Neural cell (in vitro differentiated cells): Measurements from ENCODE around the gene ZNF283. TPM values are rescaled to one million over a fixed set of nuclear protein-coding genes. Genes with fewer than 3 reads are reported as not detected.

Experiments
- H2AFZ ChIP-seq: fragments of 200-600, 300-800 bp; sonication (generic), shearing (Covaris generic); 2 replicates; pipeline ENCODE4 v1.6.0; 2014; ENCODE audit warnings: low read depth, mild to moderate bottlenecking, antibody characterized with exemption, low read length, moderate library complexity
- H3F3A ChIP-seq: fragments of 200-600 bp; shearing (Covaris generic); 2 replicates; pipeline ENCODE4 v1.6.1; 2016; ENCODE audit warnings: mild to moderate bottlenecking, moderate library complexity, mixed read lengths, antibody characterized with exemption, low read length; ENCODE audit not compliant: insufficient read depth, poor library complexity, severe bottlenecking
- H3K27ac ChIP-seq: fragments of 200-600, 300-800 bp; sonication (generic), shearing (Covaris generic); 2 replicates; pipeline ENCODE4 v1.5.1; 2014; ENCODE audit warnings: mild to moderate bottlenecking, low read length, moderate library complexity
- H3K27me3 ChIP-seq: fragments of 300-800, 200-600 bp; sonication (generic), shearing (Covaris generic); 2 replicates; pipeline ENCODE4 v1.6.0; 2014; ENCODE audit warnings: mild to moderate bottlenecking, low read depth, low read length, moderate library complexity; ENCODE audit not compliant: insufficient read depth
- H3K36me3 ChIP-seq: fragments of 300-800, 200-600 bp; sonication (generic), shearing (Covaris generic); 2 replicates; pipeline ENCODE4 v1.5.1; 2014; ENCODE audit warnings: mild to moderate bottlenecking, antibody characterized with exemption, low read length, moderate library complexity; ENCODE audit not compliant: insufficient read depth
- H3K4me2 ChIP-seq: fragments of 300-800, 200-600 bp; sonication (generic), shearing (Covaris generic); 2 replicates; pipeline ENCODE4 v1.6.0; 2014; ENCODE audit warnings: mild to moderate bottlenecking, low read length
- H3K4me3 ChIP-seq: fragments of 300-800, 200-600 bp; sonication (generic), shearing (Covaris generic); 2 replicates; pipeline ENCODE4 v1.5.1; 2014; ENCODE audit warnings: mild to moderate bottlenecking, low read length, moderate library complexity
- H3K79me2 ChIP-seq: fragments of 200-600 bp; shearing (Covaris generic); replicated peaks from 2 replicates; pipeline ENCODE4 v1.6.0; 2014; ENCODE audit warnings: mild to moderate bottlenecking, low read length, moderate library complexity; ENCODE audit not compliant: insufficient read depth
- H3K9ac ChIP-seq: fragments of 300-800, 200-600 bp; sonication (generic), shearing (Covaris generic); 2 replicates; pipeline ENCODE4 v1.6.1; 2016; ENCODE audit warnings: mild to moderate bottlenecking, low read length, mixed read lengths
- H3K9me2 ChIP-seq: fragments of 200-600 bp; shearing (Covaris generic); 2 replicates; pipeline ENCODE4 v1.6.1; 2016; ENCODE audit warnings: mild to moderate bottlenecking, low read length, mixed read lengths; ENCODE audit not compliant: insufficient read depth
- H3K9me3 ChIP-seq: fragments of 200-600, 300-800 bp; sonication (generic), shearing (Covaris generic); 2 replicates; pipeline ENCODE4 v1.6.1; 2016; ENCODE audit warnings: mild to moderate bottlenecking, mixed run types, low read length, moderate library complexity, mixed read lengths
- H4K20me1 ChIP-seq: fragments of 200-600 bp; shearing (Covaris generic); 2 replicates; pipeline ENCODE4 v1.6.1; 2016; ENCODE audit warnings: mild to moderate bottlenecking, mixed run types; ENCODE audit not compliant: insufficient read depth
- CTCF ChIP-seq: fragments of 450-650 bp; IDR thresholded peaks from 2 replicates; pipeline ENCODE4 v1.5.1; 2014; ENCODE audit warnings: antibody characterized with exemption, mild to moderate bottlenecking, moderate library complexity; ENCODE audit not compliant: poor library complexity, severe bottlenecking
- EP300 ChIP-seq: fragments of 450-650 bp; conservative IDR thresholded peaks from 2 replicates; pipeline ENCODE4 v1.6.1; 2014; ENCODE audit warnings: antibody characterized with exemption, mild to moderate bottlenecking, moderate library complexity; ENCODE audit not compliant: poor library complexity, severe bottlenecking
- EZH2 ChIP-seq: fragments of 200-600, 300-800 bp; shearing (Covaris generic), sonication (generic); IDR thresholded peaks from 2 replicates; pipeline ENCODE4 v1.6.1; 2014; ENCODE audit warnings: antibody characterized with exemption, low read length, borderline replicate concordance, mild to moderate bottlenecking; ENCODE audit not compliant: insufficient read depth, poor library complexity, severe bottlenecking
- MXI1 ChIP-seq: fragments of 450-650 bp; conservative IDR thresholded peaks from 2 replicates; pipeline ENCODE4 v1.6.1; 2014; ENCODE audit warnings: antibody characterized with exemption, mild to moderate bottlenecking; ENCODE audit not compliant: poor library complexity, severe bottlenecking
- POLR2AphosphoS5 ChIP-seq: IDR thresholded peaks from 2 replicates; pipeline ENCODE4 v1.6.1; 2012
- RAD21 ChIP-seq: fragments of 450-650 bp; conservative IDR thresholded peaks from 2 replicates; pipeline ENCODE4 v1.6.1; 2014; ENCODE audit warnings: antibody characterized with exemption, mild to moderate bottlenecking, moderate library complexity
- REST ChIP-seq: IDR thresholded peaks from 2 replicates; pipeline ENCODE4 v1.6.1; 2012; ENCODE audit warnings: borderline replicate concordance
- SMC3 ChIP-seq: fragments of 450-650 bp; conservative IDR thresholded peaks from 2 replicates; pipeline ENCODE4 v1.6.1; 2014; ENCODE audit warnings: antibody characterized with exemption, mild to moderate bottlenecking, moderate library complexity; ENCODE audit not compliant: poor library complexity
- TAF1 ChIP-seq: IDR thresholded peaks from 2 replicates; pipeline ENCODE4 v1.6.1; 2012; ENCODE audit warnings: low read depth
- polyA plus RNA-seq: library from polyadenylated mRNA; depleted of rRNA; stranded (reverse); fragments of >200 nt; gene quantifications from 2 replicates; pipeline ENCODE4 v1.2.3, GENCODE V29; 2014

ZNF283 gene
- polyA plus RNA-seq, 1 donor from 2014 or later: 14.9 TPM

- H4K20me1 ChIP-seq: no peaks in the 10 kb centered on the region
These were observed 15.3 kb upstream of the ZNF283 start for GRCh38 chr19:43811837-43812236.

GRCh38 chr19:43812259-43812658 lies 14.9 kb upstream of the ZNF283 start:
- Histone ChIP-seq H3K9ac (no peak overlapping the region), H3K27ac (no peak overlapping the region), H3K9me2 (no peaks in the 10 kb centered on the region), H3K27me3 (no peaks in the 10 kb centered on the region), H3K4me2 (no peak overlapping the region), H3K9me3 (no peaks in the 10 kb centered on the region), H3K79me2 (no peaks in the 10 kb centered on the region), H3F3A (no peaks in the 10 kb centered on the region), H3K4me3 (no peak overlapping the region), H2AFZ (no peak overlapping the region), H4K20me1 (no peaks in the 10 kb centered on the region), H3K36me3 (no peaks in the 10 kb centered on the region)
- TF ChIP-seq REST (no peak), MXI1 (no peak), EP300 (no peak), SMC3 (no peak)

More at GRCh38 chr19:43811837-43812236, 15.3 kb upstream of the ZNF283 start:
- no peak overlapping the region for H3K9ac ChIP-seq
- no peaks in the 10 kb centered on the region for H3K9me2 ChIP-seq
- H3K9me3 ChIP-seq: no peaks in the 10 kb centered on the region
- no peaks in the 10 kb centered on the region for H3K36me3 ChIP-seq
- no peak overlapping the region for H3K4me3 ChIP-seq
- TF ChIP-seq CTCF: no peak
- TF ChIP-seq EP300: no peak
- TF ChIP-seq EZH2: no peak
- no peak for TF ChIP-seq TAF1
- no peak for TF ChIP-seq REST
- TF ChIP-seq RAD21: no peak
- no peak for TF ChIP-seq MXI1
- TF ChIP-seq POLR2AphosphoS5: no peak
- TF ChIP-seq SMC3: no peak
- no peak overlapping the region for H3K27ac ChIP-seq
- no peak overlapping the region for H2AFZ ChIP-seq
- H3F3A ChIP-seq: no peaks in the 10 kb centered on the region
- no peaks in the 10 kb centered on the region for H3K27me3 ChIP-seq
- H3K79me2 ChIP-seq: no peaks in the 10 kb centered on the region
- no peak overlapping the region for H3K4me2 ChIP-seq
